Smooth muscle cell (in vitro differentiated cells): ENCODE results near the gene DLGAP5. TPM values are rescaled to one million over a fixed set of nuclear protein-coding genes. Genes with fewer than 3 reads are reported as not detected.
A peak's percentile ranks its signal among the peaks of the same experiment; 100 is the strongest.

Experiments
- DNase-seq: peaks from one replicate; lab custom pipeline; 2025; ENCODE audit not compliant: unreplicated experiment; lab: John Stamatoyannopoulos, UW
- H2AFZ ChIP-seq: fragments of 200-600 bp; sonication (generic); 2 replicates; pipeline ENCODE4 v1.6.0; 2016; ENCODE audit warnings: antibody characterized with exemption, low read depth, mild to moderate bottlenecking
- H3F3A ChIP-seq: fragments of 200-600 bp; sonication (generic); 2 replicates; pipeline ENCODE4 v1.6.0; 2017; ENCODE audit warnings: antibody characterized with exemption, low read depth
- H3K27ac ChIP-seq: fragments of 200-600 bp; sonication (generic); 2 replicates; pipeline ENCODE4 v1.5.1; 2016; ENCODE audit warnings: low read depth, mild to moderate bottlenecking
- H3K27me3 ChIP-seq: fragments of 200-600 bp; sonication (generic); 2 replicates; pipeline ENCODE4 v1.6.1; 2016; ENCODE audit warnings: low read depth, mild to moderate bottlenecking
- H3K36me3 ChIP-seq: fragments of 200-600 bp; sonication (generic); 2 replicates; pipeline ENCODE4 v1.5.1; 2016; ENCODE audit warnings: low read depth
- H3K4me1 ChIP-seq: fragments of 200-600 bp; sonication (generic); 2 replicates; pipeline ENCODE4 v1.5.1; 2016; ENCODE audit warnings: low read depth
- H3K4me2 ChIP-seq: fragments of 200-600 bp; sonication (generic); 2 replicates; pipeline ENCODE4 v1.6.0; 2016; ENCODE audit warnings: mild to moderate bottlenecking
- H3K4me3 ChIP-seq: fragments of 200-600 bp; sonication (generic); 2 replicates; pipeline ENCODE4 v1.5.1; 2016; ENCODE audit warnings: mild to moderate bottlenecking
- H3K79me2 ChIP-seq: fragments of 200-600 bp; sonication (generic); 2 replicates; pipeline ENCODE4 v1.6.0; 2016; ENCODE audit warnings: low read depth, mild to moderate bottlenecking
- H3K9ac ChIP-seq: fragments of 200-600 bp; sonication (generic); 2 replicates; pipeline ENCODE4 v1.6.0; 2016; ENCODE audit warnings: low read depth
- H3K9me3 ChIP-seq: fragments of 200-600 bp; sonication (generic); replicated peaks from 2 replicates; pipeline ENCODE4 v1.5.1; 2016; ENCODE audit warnings: low read depth
- H4K20me1 ChIP-seq: fragments of 200-600 bp; sonication (generic); 2 replicates; pipeline ENCODE4 v1.6.0; 2016; ENCODE audit warnings: low read depth
- CTCF ChIP-seq: fragments of 200-600 bp; sonication (generic); IDR thresholded peaks from 2 replicates; pipeline ENCODE4 v1.5.1; 2017; ENCODE audit warnings: borderline replicate concordance, mild to moderate bottlenecking, antibody characterized with exemption; ENCODE audit not compliant: insufficient read depth, poor library complexity, severe bottlenecking
- WGBS: methylation state at CpG from one replicate; pipeline ENCODE4 v1.1.7; 2016; ENCODE audit warnings: low lambda C conversion rate; 5-methylcytosine and 5-hydroxymethylcytosine counted together
- polyA plus RNA-seq: library from polyadenylated mRNA; unstranded; fragments of >200 nt; fragmentation: Nextera tagmentation; extraction: Ambion mirVana; gene quantifications from 2 replicates; pipeline ENCODE4 v1.2.1, GENCODE V29; 2016
- total RNA-seq: library from RNA; depleted of rRNA; stranded (reverse); fragments of >200 nt; gene quantifications from 2 replicates; pipeline ENCODE4 v1.2.3, GENCODE V29; 2014

DLGAP5 gene
- total RNA-seq, result 5.3 and 8.0 TPM in 2 replicates
- polyA plus RNA-seq, result 5.3 and 7.5 TPM in 2 replicates

- peak within 1 kb of the TSS; percentile 98 for H2AFZ ChIP-seq
- H3K79me2 ChIP-seq, result peaks cover 31% of the 10 kb centered on the region
- 3% methylated on average over 46 of the region's 46 CpGs for WGBS
- no peaks in the 10 kb centered on the region for H3K36me3 ChIP-seq
- TF ChIP-seq CTCF, result no peak
- no peaks in the 10 kb centered on the region for H3F3A ChIP-seq
- peak within 1 kb of the TSS; percentile 42 for H3K9ac ChIP-seq
- no peaks in the 10 kb centered on the region for H3K27me3 ChIP-seq
- H3K4me3 ChIP-seq, result peak within 1 kb of the TSS; percentile 74
- DNase-seq, result peak; percentile 47
- no peaks in the 10 kb centered on the region for H4K20me1 ChIP-seq
- no peaks in the 10 kb centered on the region for H3K9me3 ChIP-seq
- peak within 1 kb of the TSS; percentile 22 for H3K27ac ChIP-seq
- H3K4me2 ChIP-seq, result peak within 1 kb of the TSS; percentile 87
- H3K4me1 ChIP-seq, result no peaks in the 10 kb centered on the region
Measured at GRCh38 chr14:55191203-55192053, at the start of gene DLGAP5. TSS of gene DLGAP5 (minus strand) at chr14:55191585. CDS start at chr14:55189179, 2,406 bp downstream.

GRCh38 chr14:55240526-55241178 lies 49.3 kb upstream of the DLGAP5 start:
- peak overlapping the region; percentile 42 for H3K4me2 ChIP-seq

GRCh38 chr14:55239320-55239719 lies 47.9 kb upstream of the DLGAP5 start:
- DNase-seq, result no peak
- Histone ChIP-seq H2AFZ (no peak overlapping the region), H3K27ac (no peak overlapping the region), H3K27me3 (peaks cover 33% of the 10 kb centered on the region), H3F3A (no peaks in the 10 kb centered on the region), H3K9me3 (no peaks in the 10 kb centered on the region), H4K20me1 (no peaks in the 10 kb centered on the region), H3K9ac (no peak overlapping the region), H3K79me2 (no peaks in the 10 kb centered on the region), H3K4me2 (no peak overlapping the region), H3K4me3 (no peak overlapping the region), H3K4me1 (peaks cover 7% of the 10 kb centered on the region), H3K36me3 (no peaks in the 10 kb centered on the region)
- WGBS, result 63% methylated on average over 1 of the region's 1 CpG
- no peak for TF ChIP-seq CTCF

More at GRCh38 chr14:55240526-55241178, 49.3 kb upstream of the DLGAP5 start:
- Histone ChIP-seq H2AFZ (peak overlapping the region; percentile 28), H3K27ac (peak overlapping the region; percentile 29), H3K79me2 (no peaks in the 10 kb centered on the region), H3K4me1 (peaks cover 7% of the 10 kb centered on the region), H4K20me1 (no peaks in the 10 kb centered on the region), H3K9me3 (no peaks in the 10 kb centered on the region), H3K27me3 (peaks cover 22% of the 10 kb centered on the region), H3F3A (no peaks in the 10 kb centered on the region), H3K36me3 (no peaks in the 10 kb centered on the region), H3K9ac (no peak overlapping the region), H3K4me3 (no peak overlapping the region)
- no peak for TF ChIP-seq CTCF
- 19% methylated on average over 33 of the region's 33 CpGs for WGBS
- DNase-seq, result peak; percentile 6
